Suprapubic skin (tissue), 4 donors: Measurements from ENCODE around the gene ACYP2. TPM values are rescaled to one million over a fixed set of nuclear protein-coding genes. Genes with fewer than 3 reads are reported as not detected.

Source experiments
- DNase-seq, 2 donors: peaks; one replicate each; pipeline ENCODE4 v3.0.0-alpha.2; 2019; ENCODE audit warnings: low spot score in 2 of 2
- H3K27ac ChIP-seq: fragments of 200-600 bp; sonication (generic); one replicate; pipeline ENCODE4 v1.5.1; 2019
- H3K27me3 ChIP-seq: fragments of 200-600 bp; sonication (generic); one replicate; pipeline ENCODE4 v1.5.1; 2019
- H3K36me3 ChIP-seq: fragments of 200-600 bp; sonication (generic); one replicate; pipeline ENCODE4 v1.5.1; 2019
- H3K4me1 ChIP-seq: fragments of 200-600 bp; sonication (generic); one replicate; pipeline ENCODE4 v1.5.1; 2019
- H3K4me3 ChIP-seq: fragments of 200-600 bp; sonication (generic); one replicate; pipeline ENCODE4 v1.5.1; 2019; ENCODE audit warnings: mild to moderate bottlenecking
- H3K9me3 ChIP-seq: fragments of 200-600 bp; sonication (generic); one replicate; pipeline ENCODE4 v1.5.1; 2019
- CTCF ChIP-seq, 2 donors: fragments of 200-600 bp in 1 of 2; fragments of 450-650 bp in 1 of 2; sonication (generic) in 1 of 2; IDR thresholded peaks; one replicate each; pipeline ENCODE4 v1.5.1; 2016 to 2019; ENCODE audit warnings: antibody characterized with exemption in 2 of 2, mild to moderate bottlenecking in 1 of 2, moderate library complexity in 1 of 2
- EP300 ChIP-seq: sonication (generic); formaldehyde crosslinking; IDR thresholded peaks from one replicate; pipeline ENCODE4 v1.6.1; 2017; ENCODE audit warnings: antibody characterized with exemption
- POLR2A ChIP-seq, 2 donors: fragments of 450-650 bp; IDR thresholded peaks; one replicate each; pipeline ENCODE4 v1.6.1; 2017; ENCODE audit warnings: antibody characterized with exemption in 2 of 2, mild to moderate bottlenecking in 2 of 2, moderate library complexity in 2 of 2
- POLR2AphosphoS5 ChIP-seq, 3 donors: sonication (generic); formaldehyde crosslinking; IDR thresholded peaks; one replicate each; pipeline ENCODE4 v1.6.1; 2017; ENCODE audit warnings: antibody characterized with exemption in 3 of 3
- WGBS: methylation state at CpG from one replicate; pipeline ENCODE4 v1.1.5; 2018; 5-methylcytosine and 5-hydroxymethylcytosine counted together
- total RNA-seq, 4 donors: library from RNA; depleted of rRNA; stranded (reverse); fragments of >200 nt; gene quantifications; one replicate each; pipeline ENCODE4 v1.1.0, GENCODE V29; 2016

The ACYP2 gene
- total RNA-seq, 4 donors from 2014 or later, result 9.1 to 20.2 (median 14.2) TPM

DNA sequence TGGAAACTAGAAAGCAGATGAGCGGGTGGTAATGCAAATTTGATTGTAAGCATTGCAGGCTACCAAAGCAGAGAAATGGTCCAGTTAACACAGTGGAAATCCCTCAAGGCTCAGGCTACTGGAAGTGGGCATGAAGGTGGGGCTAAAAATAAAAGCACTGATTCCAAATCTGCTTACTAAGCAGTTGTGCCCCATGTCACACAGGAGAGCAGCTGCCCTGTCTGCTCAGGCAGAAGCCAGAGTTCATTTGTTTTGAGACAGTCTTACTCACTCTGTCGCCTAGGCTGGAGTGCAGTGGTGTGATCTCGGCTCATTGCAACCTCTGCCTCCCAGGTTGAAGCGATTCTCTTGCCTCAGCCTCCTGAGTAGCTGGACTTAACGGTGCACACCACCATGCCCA is 183.1 kb downstream of the ACYP2 start:
- Histone ChIP-seq H3K9me3 (no peaks in the 10 kb centered on the region), H3K27me3 (no peaks in the 10 kb centered on the region), H3K27ac (no peak overlapping the region), H3K4me3 (no peak overlapping the region), H3K36me3 (no peaks in the 10 kb centered on the region), H3K4me1 (no peaks in the 10 kb centered on the region)
- no peak for TF ChIP-seq CTCF (IDR thresholded peaks at IDR 0.05)
- WGBS, result 94% methylated on average over 5 of the region's 5 CpGs
- DNase-seq, result no peak

- no peaks in the 10 kb centered on the region for H3K27me3 ChIP-seq
- H3K9me3 ChIP-seq, result no peaks in the 10 kb centered on the region
- H3K27ac ChIP-seq, result no peak overlapping the region
- no peak overlapping the region for H3K4me3 ChIP-seq
- H3K36me3 ChIP-seq, result no peaks in the 10 kb centered on the region
- TF ChIP-seq POLR2A (IDR thresholded peaks at IDR 0.05) (no peak), CTCF (IDR thresholded peaks at IDR 0.05) (no peak), EP300 (no peak), POLR2AphosphoS5 (IDR thresholded peaks at IDR 0.05) (no peak)
- no peak for DNase-seq
- H3K4me1 ChIP-seq, result no peaks in the 10 kb centered on the region
These were observed 188.2 kb downstream of the ACYP2 start for GRCh38 chr2:54303631-54304030.

DNA sequence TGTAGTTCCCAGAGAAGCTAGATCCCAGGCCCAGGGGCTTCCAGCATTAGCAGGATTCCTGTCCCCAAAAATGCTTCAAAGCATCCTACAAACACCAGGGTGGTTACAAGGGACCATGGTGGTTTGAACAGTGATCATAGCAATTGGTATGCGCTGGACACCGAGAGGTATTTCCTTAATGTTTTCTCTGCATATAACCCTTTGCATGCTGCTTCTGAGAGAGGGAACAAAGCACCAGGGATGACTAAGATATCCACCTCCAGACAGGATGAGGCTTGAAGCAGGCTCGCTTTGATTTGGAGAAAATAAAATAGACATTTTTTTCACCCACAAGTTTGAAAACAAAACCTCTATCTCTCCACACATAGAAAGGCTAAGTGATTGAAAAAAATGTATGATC is 191.1 kb downstream of the ACYP2 start:
- no peak for TF ChIP-seq EP300
- TF ChIP-seq POLR2AphosphoS5 (IDR thresholded peaks at IDR 0.05), result no peak
- TF ChIP-seq CTCF (IDR thresholded peaks at IDR 0.05), result no peak
- no peak for DNase-seq
- no peaks in the 10 kb centered on the region for H3K36me3 ChIP-seq
- 72% methylated on average over 3 of the region's 3 CpGs for WGBS
- H3K4me3 ChIP-seq, result no peak overlapping the region
- no peaks in the 10 kb centered on the region for H3K4me1 ChIP-seq
- H3K27ac ChIP-seq, result no peak overlapping the region
- no peaks in the 10 kb centered on the region for H3K27me3 ChIP-seq
- no peaks in the 10 kb centered on the region for H3K9me3 ChIP-seq

- H3K4me1 ChIP-seq, result no peaks in the 10 kb centered on the region
- TF ChIP-seq POLR2AphosphoS5 (IDR thresholded peaks at IDR 0.05), result no peak
- no peak for TF ChIP-seq CTCF (IDR thresholded peaks at IDR 0.05)
- TF ChIP-seq EP300, result no peak
- TF ChIP-seq POLR2A (IDR thresholded peaks at IDR 0.05), result no peak
- H3K36me3 ChIP-seq, result no peaks in the 10 kb centered on the region
- no peak overlapping the region for H3K4me3 ChIP-seq
- H3K9me3 ChIP-seq, result no peaks in the 10 kb centered on the region
- 62% methylated on average over 6 of the region's 6 CpGs for WGBS
- H3K27ac ChIP-seq, result no peak overlapping the region
- no peak for DNase-seq
- no peaks in the 10 kb centered on the region for H3K27me3 ChIP-seq
These were observed 192.8 kb downstream of the ACYP2 start for GRCh38 chr2:54308186-54308585.

GRCh38 chr2:54308782-54309181 is 193.4 kb downstream of the ACYP2 start:
- Histone ChIP-seq H3K9me3 (no peaks in the 10 kb centered on the region), H3K4me3 (no peak overlapping the region), H3K27ac (no peak overlapping the region), H3K36me3 (no peaks in the 10 kb centered on the region), H3K4me1 (no peaks in the 10 kb centered on the region), H3K27me3 (no peaks in the 10 kb centered on the region)
- TF ChIP-seq POLR2AphosphoS5 (IDR thresholded peaks at IDR 0.05) (no peak), EP300 (no peak), POLR2A (IDR thresholded peaks at IDR 0.05) (no peak), CTCF (IDR thresholded peaks at IDR 0.05) (no peak)
- no peak for DNase-seq
- 71% methylated on average over 2 of the region's 2 CpGs for WGBS
